ENCODE results near the gene DNAH8.

DNAH8 gene

DNA sequence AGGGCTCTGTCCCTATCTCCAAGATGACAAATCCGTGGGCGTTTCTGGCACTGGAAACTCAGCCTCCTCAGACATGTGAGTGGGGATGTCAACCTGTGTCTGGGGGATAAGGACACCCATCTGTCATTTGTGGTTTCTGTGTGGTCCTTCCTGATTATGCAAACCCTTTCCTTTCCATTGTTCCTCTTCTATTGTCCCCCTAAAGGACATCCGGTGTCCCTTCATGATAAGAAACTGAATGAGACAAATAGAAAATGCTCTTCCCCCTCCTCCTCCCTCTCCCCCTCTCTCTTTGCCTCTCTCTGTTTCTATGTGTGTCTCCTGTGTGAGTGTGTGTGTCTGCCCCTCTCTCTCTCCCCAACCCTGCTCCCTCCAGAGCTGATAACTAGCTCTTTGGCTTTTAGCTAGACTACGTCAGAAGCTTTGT is 322.0 kb downstream of the DNAH8 start:
- TF ChIP-seq, protein P1, sequence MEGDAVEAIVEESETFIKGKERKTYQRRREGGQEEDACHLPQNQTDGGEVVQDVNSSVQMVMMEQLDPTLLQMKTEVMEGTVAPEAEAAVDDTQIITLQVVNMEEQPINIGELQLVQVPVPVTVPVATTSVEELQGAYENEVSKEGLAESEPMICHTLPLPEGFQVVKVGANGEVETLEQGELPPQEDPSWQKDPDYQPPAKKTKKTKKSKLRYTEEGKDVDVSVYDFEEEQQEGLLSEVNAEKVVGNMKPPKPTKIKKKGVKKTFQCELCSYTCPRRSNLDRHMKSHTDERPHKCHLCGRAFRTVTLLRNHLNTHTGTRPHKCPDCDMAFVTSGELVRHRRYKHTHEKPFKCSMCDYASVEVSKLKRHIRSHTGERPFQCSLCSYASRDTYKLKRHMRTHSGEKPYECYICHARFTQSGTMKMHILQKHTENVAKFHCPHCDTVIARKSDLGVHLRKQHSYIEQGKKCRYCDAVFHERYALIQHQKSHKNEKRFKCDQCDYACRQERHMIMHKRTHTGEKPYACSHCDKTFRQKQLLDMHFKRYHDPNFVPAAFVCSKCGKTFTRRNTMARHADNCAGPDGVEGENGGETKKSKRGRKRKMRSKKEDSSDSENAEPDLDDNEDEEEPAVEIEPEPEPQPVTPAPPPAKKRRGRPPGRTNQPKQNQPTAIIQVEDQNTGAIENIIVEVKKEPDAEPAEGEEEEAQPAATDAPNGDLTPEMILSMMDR (IDR thresholded peaks at IDR 0.05; ENCODE audit: control insufficient read depth, extremely low read depth, insufficient read depth), result no peak
- no peak for DNase-seq (ENCODE audit: low read depth)
- no peak overlapping the region for H3K4me3 ChIP-seq (ENCODE audit: low read depth, low read length)

DNA sequence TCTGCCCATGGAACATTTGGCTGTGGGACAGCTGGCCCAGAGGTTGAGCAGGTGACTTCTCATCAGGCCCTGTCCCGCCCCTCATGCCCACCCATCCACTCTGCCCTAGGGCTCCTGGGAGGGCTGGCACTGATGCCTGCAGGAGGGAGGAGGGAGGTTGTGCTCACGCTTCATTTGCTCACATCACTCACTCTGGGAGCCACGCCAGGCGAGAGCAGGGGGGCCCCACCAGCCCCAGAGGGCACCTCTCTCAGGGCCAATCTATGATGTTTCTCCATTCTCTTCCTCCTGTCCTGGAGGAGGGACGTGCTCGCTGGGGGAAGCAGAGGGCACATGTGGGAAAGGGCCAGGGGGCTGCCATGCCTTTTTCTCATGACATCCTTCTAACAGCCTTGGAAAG is 322.6 kb downstream of the DNAH8 start:
- DNase-seq (ENCODE audit: low read depth), result no peak
- no peak overlapping the region for H3K4me3 ChIP-seq (ENCODE audit: low read depth, low read length)
- TF ChIP-seq, protein P1 (IDR thresholded peaks at IDR 0.05; ENCODE audit: control insufficient read depth, extremely low read depth, insufficient read depth), result no peak

DNA sequence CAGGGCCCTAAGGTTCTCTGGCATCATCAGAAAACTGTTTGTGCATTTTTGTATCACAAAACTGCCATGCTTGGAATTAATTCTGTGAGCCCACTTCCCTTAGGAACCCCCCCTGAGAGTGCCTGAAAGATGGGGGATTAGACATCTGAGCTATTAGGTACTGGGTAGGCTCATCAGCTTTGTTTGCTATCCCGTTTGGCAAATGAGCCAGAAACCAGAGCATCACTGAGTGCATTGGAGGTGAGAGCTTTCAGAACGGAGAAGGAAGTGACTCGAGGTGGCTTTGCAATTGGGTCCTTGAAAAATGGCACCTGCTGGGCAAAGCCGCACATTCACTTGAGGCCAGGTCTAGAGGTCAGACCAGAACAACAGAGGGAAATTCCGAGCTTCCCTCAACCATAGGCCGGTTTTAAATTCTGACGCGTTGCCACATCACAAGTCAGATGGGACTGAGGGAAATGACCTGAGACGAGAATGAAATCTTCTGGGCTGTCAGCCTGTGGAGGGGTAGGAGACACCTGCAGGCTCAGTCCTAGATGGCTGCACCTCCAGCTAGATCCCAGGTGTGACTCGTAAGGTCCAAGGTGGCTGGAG is 325.1 kb downstream of the DNAH8 start:
- TF ChIP-seq, protein P1 (IDR thresholded peaks at IDR 0.05; ENCODE audit: control insufficient read depth, extremely low read depth, insufficient read depth), result no peak
- no peak for DNase-seq (ENCODE audit: low read depth)

DNA sequence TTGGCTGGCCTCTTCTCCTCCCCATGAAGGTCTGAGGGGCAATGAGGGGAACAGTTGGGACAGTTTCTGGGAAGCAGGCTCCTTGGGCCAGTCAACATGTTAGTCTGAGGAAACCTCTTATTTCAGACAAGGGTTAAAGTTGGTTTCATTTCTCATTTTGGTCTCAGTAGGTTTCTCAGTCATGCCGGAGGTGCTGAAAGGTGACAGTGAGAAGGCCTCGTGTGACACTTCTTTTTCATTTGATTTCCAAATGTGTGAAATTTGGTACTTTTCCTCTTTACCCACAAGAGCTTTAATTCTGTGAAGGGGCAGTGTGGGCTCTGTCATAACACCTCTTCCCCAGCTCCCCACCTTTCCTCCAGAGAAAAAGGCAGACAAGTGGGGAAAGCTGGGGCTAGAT is 326.0 kb downstream of the DNAH8 start:
- TF ChIP-seq, protein P1 (IDR thresholded peaks at IDR 0.05; ENCODE audit: control insufficient read depth, extremely low read depth, insufficient read depth), result no peak
- H3K4me3 ChIP-seq (ENCODE audit: low read depth, low read length), result no peak overlapping the region
- DNase-seq (ENCODE audit: low read depth), result no peak

More for the DNA sequence above, 325.1 kb downstream of the DNAH8 start:
- no peak overlapping the region for H3K4me3 ChIP-seq (ENCODE audit: low read depth, low read length)

DNA sequence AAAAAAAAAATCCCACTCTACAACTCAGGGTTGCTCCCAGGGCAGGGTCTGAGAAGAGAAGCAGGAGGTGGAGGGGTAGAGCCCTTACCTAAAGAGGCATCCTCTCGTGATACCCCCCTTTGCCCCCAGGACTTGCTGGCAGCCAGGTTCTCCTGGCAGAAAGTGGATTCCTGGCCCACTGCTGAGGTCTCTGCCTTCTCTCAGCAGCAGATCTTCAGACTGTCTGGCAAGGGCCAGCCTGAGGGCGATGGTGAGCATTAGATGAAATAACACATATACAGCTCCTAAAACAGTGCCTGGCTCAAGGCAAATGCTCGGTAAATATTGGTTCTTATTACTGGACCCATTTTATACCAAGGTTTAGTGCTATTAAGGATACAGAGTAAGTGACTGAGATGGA is 328.7 kb downstream of the DNAH8 start:
- H3K4me3 ChIP-seq (ENCODE audit: low read depth, low read length), result no peak overlapping the region
- TF ChIP-seq, protein P1 (IDR thresholded peaks at IDR 0.05; ENCODE audit: control insufficient read depth, extremely low read depth, insufficient read depth), result no peak
- DNase-seq (ENCODE audit: low read depth), result no peak

DNA sequence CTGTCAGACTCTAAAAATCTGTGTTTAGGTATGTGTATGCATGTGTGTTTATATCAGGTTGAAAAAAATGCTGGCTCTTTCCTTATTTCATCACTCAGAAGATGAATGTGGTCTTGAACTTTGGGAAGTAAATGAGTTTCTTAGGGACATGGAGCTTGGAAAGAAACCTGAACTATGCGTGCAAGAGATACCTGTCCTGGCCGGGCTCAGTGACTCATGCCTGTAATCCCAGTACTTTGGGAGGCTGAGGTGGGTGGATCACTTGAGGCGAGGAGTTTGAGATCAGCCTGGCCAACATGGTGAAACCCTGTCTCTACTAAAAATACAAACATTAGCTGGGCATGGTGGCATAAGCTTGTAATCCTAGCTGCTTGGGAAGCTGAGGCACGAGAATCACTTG is 329.1 kb downstream of the DNAH8 start:
- TF ChIP-seq, protein P1 (IDR thresholded peaks at IDR 0.05; ENCODE audit: control insufficient read depth, extremely low read depth, insufficient read depth), result no peak
- no peak overlapping the region for H3K4me3 ChIP-seq (ENCODE audit: low read depth, low read length)

More for the DNA sequence above, 329.1 kb downstream of the DNAH8 start:
- DNase-seq (ENCODE audit: low read depth), result no peak

Data from LNCaP clone FGC (cell line).